AG09319 (cell line): ENCODE data around the gene FKBP8.

Source experiments
- DNase-seq: peaks from one replicate; pipeline ENCODE4 v3.0.0-alpha.2; 2010; ENCODE audit warnings: low read depth; ENCODE audit errors: extremely low read depth
- CTCF ChIP-seq: IDR thresholded peaks from 2 replicates; pipeline ENCODE4 v1.5.1; 2011; ENCODE audit warnings: low read depth, mild to moderate bottlenecking, inconsistent platforms, low read length, moderate library complexity

Gene FKBP8

GRCh38 chr19:18502638-18503294 is 40.6 kb downstream of the FKBP8 start:
- no peak for DNase-seq
- TF ChIP-seq CTCF, result no peak

- DNase-seq, result no peak
- TF ChIP-seq CTCF, result no peak
Measured at GRCh38 chr19:18502246-18502637, 41.1 kb downstream of the FKBP8 start.

- TF ChIP-seq CTCF, result no peak
- DNase-seq, result no peak
Measured at GRCh38 chr19:18501832-18502231, 41.5 kb downstream of the FKBP8 start.

- DNase-seq, result no peak
- no peak for TF ChIP-seq CTCF
Measured at GRCh38 chr19:18501351-18501750, 42.0 kb downstream of the FKBP8 start.

DNA sequence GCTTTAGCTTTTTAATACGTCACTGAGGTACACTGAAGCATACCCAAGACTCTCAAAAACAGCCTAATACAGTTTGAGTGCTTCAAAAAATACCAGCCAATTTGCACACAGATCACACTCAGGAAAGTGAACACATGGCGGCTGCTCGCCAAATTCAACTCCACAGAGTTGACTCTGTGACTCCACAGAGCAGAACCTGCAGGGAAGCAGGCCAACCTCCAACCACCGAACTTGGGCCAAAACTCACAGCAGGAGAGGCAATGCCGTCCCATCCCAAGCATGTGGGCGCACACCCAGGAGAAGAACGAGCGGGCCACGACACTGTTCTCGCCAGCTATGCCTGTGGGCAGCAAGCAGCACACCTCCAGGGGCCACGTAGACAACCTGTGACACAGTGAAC is 42.6 kb downstream of the FKBP8 start:
- TF ChIP-seq CTCF, result no peak
- no peak for DNase-seq

- no peak for TF ChIP-seq CTCF
- no peak for DNase-seq
Measured at GRCh38 chr19:18500376-18500775, 43.0 kb downstream of the FKBP8 start.

GRCh38 chr19:18499055-18499775 is 44.2 kb downstream of the FKBP8 start:
- no peak for DNase-seq
- TF ChIP-seq CTCF, result no peak
